Skeletal muscle satellite cell (primary cell): ENCODE data around the gene SRBD1.
A peak's percentile ranks its signal among the peaks of the same experiment; 100 is the strongest.

Experiments
- H3K27me3 ChIP-seq: 2 replicates; pipeline ENCODE4 v1.7.0; 2013; ENCODE audit warnings: low read length; ENCODE audit not compliant: control insufficient read depth, insufficient read depth
- H3K36me3 ChIP-seq: 2 replicates; pipeline ENCODE4 v1.7.0; 2013; ENCODE audit warnings: mild to moderate bottlenecking, control low read depth, low read length; ENCODE audit not compliant: insufficient read depth
- H3K4me1 ChIP-seq: 2 replicates; pipeline ENCODE4 v1.7.0; 2013; ENCODE audit warnings: low read length; ENCODE audit not compliant: control insufficient read depth, insufficient read depth
- H3K4me2 ChIP-seq: 2 replicates; pipeline ENCODE4 v1.7.0; 2013; ENCODE audit warnings: mild to moderate bottlenecking, low read length
- H3K4me3 ChIP-seq: 2 replicates; pipeline ENCODE4 v1.7.0; 2013; ENCODE audit warnings: low read length
- H3K9ac ChIP-seq: 2 replicates; pipeline ENCODE4 v1.7.0; 2013; ENCODE audit warnings: mild to moderate bottlenecking, low read depth, low read length, moderate library complexity
- H3K9me3 ChIP-seq: replicated peaks from 2 replicates; pipeline ENCODE4 v1.7.0; 2013; ENCODE audit warnings: mild to moderate bottlenecking, control low read depth, low read length

The SRBD1 gene

GRCh38 chr2:45380131-45380836, 230.8 kb downstream of the SRBD1 start:
- Histone ChIP-seq H3K9ac (no peak overlapping the region), H3K27me3 (no peaks in the 10 kb centered on the region), H3K4me1 (peaks cover 28% of the 10 kb centered on the region), H3K9me3 (no peaks in the 10 kb centered on the region), H3K36me3 (no peaks in the 10 kb centered on the region), H3K4me3 (no peak overlapping the region), H3K4me2 (no peak overlapping the region)

GRCh38 chr2:45379399-45380087, 231.5 kb downstream of the SRBD1 start:
- Histone ChIP-seq H3K9me3 (no peaks in the 10 kb centered on the region), H3K36me3 (no peaks in the 10 kb centered on the region), H3K4me3 (no peak overlapping the region), H3K4me1 (peaks cover 28% of the 10 kb centered on the region), H3K4me2 (no peak overlapping the region), H3K27me3 (no peaks in the 10 kb centered on the region), H3K9ac (no peak overlapping the region)

- no peaks in the 10 kb centered on the region for H3K4me1 ChIP-seq
- no peaks in the 10 kb centered on the region for H3K36me3 ChIP-seq
These were observed 237.5 kb downstream of the SRBD1 start for GRCh38 chr2:45373534-45373933.

GRCh38 chr2:45370369-45370768, 240.7 kb downstream of the SRBD1 start:
- Histone ChIP-seq H3K36me3 (no peaks in the 10 kb centered on the region), H3K4me2 (no peak overlapping the region), H3K4me3 (no peak overlapping the region), H3K4me1 (no peaks in the 10 kb centered on the region), H3K27me3 (no peaks in the 10 kb centered on the region), H3K9ac (no peak overlapping the region), H3K9me3 (no peaks in the 10 kb centered on the region)

More at GRCh38 chr2:45373534-45373933, 237.5 kb downstream of the SRBD1 start:
- Histone ChIP-seq H3K27me3 (no peaks in the 10 kb centered on the region), H3K4me2 (no peak overlapping the region), H3K4me3 (no peak overlapping the region), H3K9ac (no peak overlapping the region), H3K9me3 (no peaks in the 10 kb centered on the region)

GRCh38 chr2:45368792-45369191, 242.3 kb downstream of the SRBD1 start:
- Histone ChIP-seq H3K4me3 (no peak overlapping the region), H3K4me2 (no peak overlapping the region), H3K9me3 (no peaks in the 10 kb centered on the region), H3K36me3 (no peaks in the 10 kb centered on the region), H3K9ac (no peak overlapping the region), H3K4me1 (no peaks in the 10 kb centered on the region), H3K27me3 (no peaks in the 10 kb centered on the region)

GRCh38 chr2:45361666-45362065, 249.4 kb downstream of the SRBD1 start:
- H3K36me3 ChIP-seq, result no peaks in the 10 kb centered on the region

GRCh38 chr2:45354776-45355175, 256.3 kb downstream of the SRBD1 start:
- H3K4me1 ChIP-seq, result peaks cover 30% of the 10 kb centered on the region
- H3K4me3 ChIP-seq, result no peak overlapping the region
- no peak overlapping the region for H3K4me2 ChIP-seq
- no peaks in the 10 kb centered on the region for H3K27me3 ChIP-seq
- H3K9me3 ChIP-seq, result no peaks in the 10 kb centered on the region
- H3K36me3 ChIP-seq, result no peaks in the 10 kb centered on the region
- H3K9ac ChIP-seq, result peak overlapping the region; percentile 48

More at GRCh38 chr2:45361666-45362065, 249.4 kb downstream of the SRBD1 start:
- no peaks in the 10 kb centered on the region for H3K27me3 ChIP-seq
- no peaks in the 10 kb centered on the region for H3K4me1 ChIP-seq
- no peaks in the 10 kb centered on the region for H3K9me3 ChIP-seq
- no peak overlapping the region for H3K4me3 ChIP-seq
- H3K4me2 ChIP-seq, result no peak overlapping the region
- H3K9ac ChIP-seq, result no peak overlapping the region

GRCh38 chr2:45353879-45354278, 257.2 kb downstream of the SRBD1 start:
- Histone ChIP-seq H3K9me3 (no peaks in the 10 kb centered on the region), H3K4me3 (no peak overlapping the region), H3K36me3 (no peaks in the 10 kb centered on the region), H3K9ac (peak overlapping the region; percentile 68), H3K27me3 (no peaks in the 10 kb centered on the region), H3K4me1 (peaks cover 30% of the 10 kb centered on the region), H3K4me2 (peak overlapping the region; percentile 50)

- Histone ChIP-seq H3K27me3 (no peaks in the 10 kb centered on the region), H3K4me2 (no peak overlapping the region), H3K4me1 (peaks cover 30% of the 10 kb centered on the region), H3K4me3 (no peak overlapping the region), H3K9ac (no peak overlapping the region), H3K9me3 (no peaks in the 10 kb centered on the region), H3K36me3 (no peaks in the 10 kb centered on the region)
These were observed 258.6 kb downstream of the SRBD1 start for GRCh38 chr2:45352506-45352905.

- Histone ChIP-seq H3K4me2 (no peak overlapping the region), H3K4me1 (peaks cover 18% of the 10 kb centered on the region), H3K9me3 (no peaks in the 10 kb centered on the region), H3K27me3 (no peaks in the 10 kb centered on the region), H3K36me3 (no peaks in the 10 kb centered on the region), H3K4me3 (no peak overlapping the region), H3K9ac (no peak overlapping the region)
These were observed 265.5 kb downstream of the SRBD1 start for GRCh38 chr2:45345331-45346234.

GRCh38 chr2:45344502-45344901, 266.6 kb downstream of the SRBD1 start:
- no peaks in the 10 kb centered on the region for H3K27me3 ChIP-seq
- no peak overlapping the region for H3K4me2 ChIP-seq
- H3K4me3 ChIP-seq, result no peak overlapping the region
- no peaks in the 10 kb centered on the region for H3K9me3 ChIP-seq
- H3K9ac ChIP-seq, result no peak overlapping the region
- peaks cover 18% of the 10 kb centered on the region for H3K4me1 ChIP-seq
- no peaks in the 10 kb centered on the region for H3K36me3 ChIP-seq
